HG02610 (cell line): Measurements from ENCODE around the gene C3AR1.
A peak's percentile ranks its signal among the peaks of the same experiment; 100 is the strongest.
"Not testable (repeated sequence)": the region's sequence is repeated elsewhere in the genome, so short reads cannot be mapped to it uniquely, and the experiment has no call there.

ENCODE experiments used
- ATAC-seq: cut with Tn5 transposase; IDR thresholded peaks from one replicate; pipeline ENCODE4 v1.9.1; 2021; ENCODE audit warnings: mild to moderate bottlenecking, moderate library complexity; ENCODE audit not compliant: unreplicated experiment

C3AR1 gene

DNA sequence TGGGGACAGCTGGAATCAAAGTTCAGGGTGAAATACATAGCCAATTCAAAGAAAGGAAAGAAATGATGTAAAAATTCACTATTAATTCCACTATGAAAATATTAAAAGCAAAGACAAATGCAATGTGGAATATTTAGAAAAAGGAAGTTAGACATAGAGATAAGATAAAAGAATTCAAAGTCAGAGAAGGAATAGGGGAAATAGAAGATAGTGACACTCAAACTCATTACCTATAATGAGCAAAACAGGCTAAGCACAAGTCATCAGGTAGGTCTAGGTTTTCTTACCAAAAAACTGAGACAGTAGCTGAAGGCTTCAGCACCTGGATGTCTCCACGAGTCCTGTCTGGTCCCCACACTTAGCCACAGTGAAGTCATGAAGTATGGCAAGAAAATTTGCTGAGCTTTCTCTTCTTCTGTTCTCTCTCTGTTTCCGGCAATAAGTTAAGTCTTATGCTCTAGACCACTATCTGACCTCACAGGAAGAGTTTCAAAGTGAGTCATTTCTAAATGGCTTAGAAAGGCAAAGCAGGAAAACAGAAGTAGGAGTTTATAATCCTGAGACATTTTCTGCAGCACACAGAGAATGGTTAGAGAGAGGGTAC lies at the start of gene C3AR1:
TSS of gene C3AR1 (minus strand) at position 369 of the 604 bp plus-strand sequence. CDS start 6,174 bp downstream, outside the sequence.
- ATAC-seq, result no peak

DNA sequence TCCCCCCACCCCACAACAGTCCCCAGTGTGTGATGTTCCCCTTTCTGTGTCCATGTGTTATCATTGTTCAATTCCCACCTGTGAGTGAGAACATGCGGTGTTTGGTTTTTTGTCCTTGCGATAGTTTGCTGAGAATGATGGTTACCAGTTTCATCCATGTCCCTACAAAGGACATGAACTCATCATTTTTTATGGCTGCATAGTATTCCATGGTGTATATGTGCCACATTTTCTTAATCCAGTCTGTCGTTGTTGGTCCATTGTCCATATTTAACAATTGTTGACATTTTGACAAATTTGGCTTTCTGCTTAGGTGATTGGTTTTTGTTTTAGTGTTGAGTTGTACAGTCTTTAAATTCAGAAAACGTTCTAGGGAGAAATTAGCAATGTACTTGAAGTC lies 47.0 kb upstream of the C3AR1 start:
- ATAC-seq, result not testable (repeated sequence)

DNA sequence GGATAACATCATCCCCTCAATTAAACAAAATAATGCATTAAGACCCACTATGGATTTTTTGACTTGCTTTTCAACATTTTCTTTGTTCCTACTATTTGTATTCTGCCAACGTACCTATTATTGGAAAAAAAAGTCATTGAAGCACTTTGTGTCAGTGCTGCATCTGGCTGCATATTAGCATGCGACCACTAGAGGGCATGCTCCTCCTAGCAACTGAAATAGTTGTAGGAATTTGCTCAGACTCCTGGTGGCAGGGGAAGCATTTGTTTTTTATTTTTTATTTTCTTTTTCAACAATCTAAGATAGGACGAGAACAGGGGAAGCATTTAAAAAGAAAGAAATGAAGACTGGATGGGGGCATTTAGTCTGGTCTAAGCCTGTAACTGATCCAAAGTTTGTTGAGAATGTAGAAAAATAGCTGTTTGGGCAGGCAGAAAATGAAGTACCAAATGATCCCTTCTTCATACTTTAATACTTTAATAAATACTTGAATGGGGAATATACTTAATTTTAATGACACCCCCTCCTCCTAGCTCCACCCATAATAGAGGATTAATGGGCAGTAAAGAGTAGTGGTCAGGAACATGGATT lies 42.7 kb upstream of the C3AR1 start:
- ATAC-seq, result no peak

DNA sequence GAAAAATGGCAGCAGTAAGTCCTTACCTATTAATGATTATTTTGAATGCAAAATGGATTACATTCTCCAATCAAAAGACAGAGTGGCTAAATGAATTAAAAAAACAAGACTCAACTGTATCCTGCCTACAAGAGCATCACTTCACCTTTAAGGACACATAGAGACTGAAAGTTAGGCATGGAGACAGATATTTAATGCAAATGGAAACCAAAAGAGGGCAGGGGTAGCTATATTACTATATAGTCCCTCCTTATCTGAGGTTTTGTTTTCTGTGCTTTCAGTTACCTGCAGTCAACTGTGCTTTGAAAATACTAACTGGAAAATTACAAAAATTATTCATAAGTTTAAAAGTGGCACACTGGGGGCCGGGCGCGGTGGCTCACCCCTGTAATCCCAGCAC lies 33.1 kb upstream of the C3AR1 start:
- ATAC-seq, result no peak

DNA sequence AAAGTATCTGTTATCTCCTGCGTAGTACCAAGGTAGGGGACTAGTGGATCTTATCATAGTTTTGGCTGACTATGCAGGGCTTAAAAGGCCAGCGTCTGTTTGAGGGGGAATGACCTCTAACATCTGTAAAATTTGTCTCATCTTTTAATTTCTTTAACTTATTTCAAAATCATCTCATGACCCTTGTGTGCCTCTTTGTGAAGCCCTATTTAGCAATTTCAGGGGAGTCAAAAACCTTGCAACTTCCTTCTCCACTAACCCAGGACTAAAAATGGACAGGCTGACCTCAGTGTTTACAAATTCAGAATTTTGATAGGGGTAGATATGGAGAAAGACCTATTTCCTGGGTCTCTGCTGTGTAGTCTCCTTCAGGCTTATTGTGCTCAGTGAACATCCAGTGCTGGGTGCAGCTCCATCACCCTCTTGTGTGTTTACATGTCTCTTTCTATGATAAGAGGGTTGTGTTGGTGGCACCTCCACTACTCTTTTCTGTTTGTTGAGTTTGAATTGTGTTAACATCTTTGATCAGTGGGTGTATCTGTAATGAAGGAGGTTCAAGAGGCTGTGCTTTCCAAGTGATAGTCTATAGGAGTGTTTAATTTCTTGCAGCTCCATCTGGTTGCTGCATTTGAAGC lies 30.2 kb upstream of the C3AR1 start:
- ATAC-seq, result no peak

DNA sequence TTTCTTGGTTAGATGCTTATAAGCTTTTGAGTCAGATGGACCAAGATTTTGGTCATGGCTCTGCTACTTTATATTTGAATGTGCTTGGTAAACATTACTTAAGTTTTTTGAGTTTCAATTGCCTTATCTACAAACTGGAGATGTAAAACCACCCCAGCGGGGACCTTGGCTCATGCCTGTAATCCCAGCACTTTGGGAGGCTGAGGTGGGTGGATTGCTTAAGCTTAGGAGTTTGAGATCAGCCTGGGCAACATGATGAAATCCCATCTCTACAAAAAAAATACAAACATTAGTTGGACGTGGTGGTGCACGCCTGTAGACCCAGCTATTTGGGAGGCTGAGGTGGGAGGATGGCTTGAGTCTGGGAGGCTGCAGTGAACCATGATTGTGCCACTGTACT lies 27.1 kb upstream of the C3AR1 start:
- no peak for ATAC-seq

DNA sequence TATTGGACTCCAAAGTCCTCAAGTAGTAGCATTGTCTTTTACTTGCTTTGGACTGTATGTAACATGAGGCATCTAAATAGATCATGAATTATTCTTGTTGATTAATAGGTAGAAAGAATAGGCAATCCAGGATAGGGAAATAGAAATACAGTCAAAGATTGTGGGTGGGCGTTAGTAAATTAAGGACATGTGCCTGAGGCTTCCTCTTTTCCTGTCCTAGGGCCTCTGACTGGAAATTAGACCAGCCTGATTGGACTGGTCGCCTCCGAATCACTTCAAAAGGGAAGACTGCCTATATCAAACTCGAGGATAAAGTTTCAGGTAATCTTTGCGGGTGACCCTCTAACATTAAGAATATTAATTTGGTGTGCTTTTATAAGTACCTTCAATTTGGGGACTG lies 23.6 kb upstream of the C3AR1 start:
- no peak for ATAC-seq

DNA sequence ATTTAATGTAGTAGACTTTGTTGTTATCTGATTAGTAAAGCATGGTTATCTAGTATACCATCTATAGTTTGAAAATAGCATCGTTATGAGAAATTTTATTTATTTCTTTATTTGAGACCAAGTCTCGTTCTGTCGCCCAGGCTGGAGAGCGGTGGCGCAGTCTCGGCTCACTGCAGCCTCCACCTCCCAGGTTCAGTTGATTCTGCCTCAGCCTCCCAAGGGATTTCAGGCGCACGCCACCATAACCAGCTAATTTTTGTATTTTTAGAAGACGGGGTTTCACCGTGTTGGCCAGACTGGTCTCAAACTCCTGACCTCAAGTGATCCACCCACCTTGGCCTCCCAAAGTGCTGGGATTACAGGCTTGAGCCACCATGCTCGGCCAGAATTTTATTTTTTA lies 23.1 kb upstream of the C3AR1 start:
- not testable (repeated sequence) for ATAC-seq

DNA sequence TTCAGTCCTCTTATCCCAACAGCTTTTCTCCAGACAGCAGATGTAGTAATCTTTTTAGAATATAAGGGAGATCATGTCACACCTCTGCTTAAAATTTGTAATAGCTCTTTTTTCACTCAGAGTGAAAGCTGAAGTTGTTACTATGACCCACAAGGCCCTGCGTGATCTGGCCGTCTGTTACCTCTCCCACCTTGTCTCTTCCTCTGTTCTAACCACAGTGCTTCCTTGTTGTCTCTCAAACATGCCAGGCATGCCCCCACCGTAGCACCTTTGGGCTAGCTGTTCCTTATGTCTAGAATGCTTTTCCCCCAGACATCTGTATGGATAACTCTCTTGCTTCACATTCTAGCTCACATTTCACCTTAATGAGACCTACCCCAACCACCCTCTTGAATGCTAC lies 22.4 kb upstream of the C3AR1 start:
- peak; percentile 66 for ATAC-seq

DNA sequence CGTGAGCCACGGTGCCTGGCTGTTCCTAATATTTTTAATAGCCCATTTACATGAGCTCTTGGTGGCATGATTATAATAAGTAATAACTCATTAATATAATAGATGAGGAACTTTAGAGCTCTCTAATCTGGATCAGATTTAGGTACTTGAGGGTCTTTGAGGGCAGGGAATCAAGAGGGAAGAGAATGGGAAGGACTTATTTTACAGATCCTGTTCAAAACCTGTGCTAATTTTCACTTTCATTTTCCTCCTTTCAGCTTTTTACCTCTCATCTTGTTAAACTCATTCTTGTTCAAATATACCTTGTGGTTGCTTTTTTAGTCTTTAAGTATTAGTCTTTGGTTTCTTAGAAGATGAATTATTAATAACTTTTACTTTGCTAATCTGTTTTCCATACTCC lies 21.5 kb upstream of the C3AR1 start:
- no peak for ATAC-seq

DNA sequence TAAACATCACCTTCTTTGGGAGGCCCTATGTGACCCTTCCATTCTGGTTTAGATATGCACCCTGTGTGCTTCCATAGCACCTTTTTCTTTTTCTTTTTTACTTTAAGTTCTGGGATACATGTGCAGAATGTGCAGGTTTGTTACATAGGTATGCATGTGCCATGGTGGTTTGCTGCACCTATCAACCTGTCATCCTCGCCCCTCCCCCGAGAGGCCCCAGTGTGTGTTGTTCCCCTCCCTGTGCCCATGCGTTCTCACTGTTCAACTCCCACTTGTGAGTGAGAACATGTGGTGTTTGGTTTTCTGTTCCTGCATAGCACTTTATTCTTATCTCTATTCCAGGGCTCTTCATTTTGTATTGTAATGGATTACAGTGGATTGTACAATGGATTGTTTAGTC lies 18.2 kb upstream of the C3AR1 start:
- ATAC-seq, result not testable (repeated sequence)

DNA sequence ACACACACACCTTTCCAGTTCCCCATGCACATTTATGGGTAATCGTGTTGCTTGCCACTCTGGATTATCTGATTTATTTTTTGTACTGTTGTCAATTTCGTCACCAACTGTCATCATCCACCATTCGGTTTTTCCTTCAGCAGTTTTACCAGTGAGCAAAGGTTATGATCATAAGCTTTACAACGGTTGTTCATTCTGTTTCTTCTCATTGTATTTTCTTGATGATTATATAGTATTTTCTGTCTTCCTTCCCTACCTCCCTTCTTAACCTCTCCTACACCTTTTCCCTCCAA lies 16.6 kb upstream of the C3AR1 start:
- no peak for ATAC-seq

DNA sequence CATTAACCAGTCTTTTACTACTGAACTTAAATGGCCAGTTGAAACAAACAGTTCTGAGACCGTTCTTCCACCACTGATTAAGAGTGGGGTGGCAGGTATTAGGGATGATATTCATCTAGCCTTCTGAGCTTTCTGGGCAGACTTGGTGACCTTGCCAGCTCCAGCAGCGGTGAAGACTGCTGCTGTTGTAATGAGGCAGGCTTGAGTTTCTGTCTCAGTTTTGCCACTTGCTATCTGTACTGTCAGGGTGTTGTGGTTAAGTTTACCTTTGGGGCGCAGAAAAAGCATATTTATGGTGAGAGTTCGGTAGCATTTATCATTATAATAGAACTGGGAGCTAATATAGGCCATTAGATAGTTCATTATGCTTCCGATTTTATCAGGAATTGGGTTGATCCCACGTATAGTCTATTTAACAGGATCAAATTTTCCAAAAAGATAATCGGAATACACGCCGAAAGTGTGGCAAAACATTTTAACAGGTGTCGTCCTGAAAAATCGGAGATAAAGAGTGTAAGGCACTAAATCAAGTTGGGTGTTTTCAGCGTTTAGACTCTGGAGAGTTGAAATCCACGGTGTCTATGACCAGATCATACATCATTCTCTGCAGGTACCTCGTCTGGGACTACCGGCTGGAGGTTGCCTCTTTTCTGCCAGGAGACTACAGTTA lies 15.2 kb upstream of the C3AR1 start:
- ATAC-seq, result no peak

DNA sequence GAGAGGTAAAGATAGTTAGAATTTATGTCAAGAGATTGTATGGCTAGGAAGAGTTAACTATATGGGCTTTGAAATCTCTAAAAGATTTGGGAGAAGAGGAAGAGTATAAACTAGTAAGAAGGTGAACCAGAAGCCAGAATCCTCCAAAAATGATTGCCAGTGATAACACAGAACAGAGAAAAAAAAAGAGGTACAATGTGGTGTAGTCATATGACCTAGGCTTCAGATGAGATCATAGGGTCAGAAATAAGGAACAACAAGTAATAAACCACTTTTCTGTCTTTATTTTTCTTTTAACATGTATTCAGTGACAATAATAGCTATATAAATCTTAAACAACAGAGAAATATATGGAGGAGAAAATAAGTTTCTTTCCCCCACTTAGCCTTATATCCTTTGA lies 14.0 kb upstream of the C3AR1 start:
- no peak for ATAC-seq

DNA sequence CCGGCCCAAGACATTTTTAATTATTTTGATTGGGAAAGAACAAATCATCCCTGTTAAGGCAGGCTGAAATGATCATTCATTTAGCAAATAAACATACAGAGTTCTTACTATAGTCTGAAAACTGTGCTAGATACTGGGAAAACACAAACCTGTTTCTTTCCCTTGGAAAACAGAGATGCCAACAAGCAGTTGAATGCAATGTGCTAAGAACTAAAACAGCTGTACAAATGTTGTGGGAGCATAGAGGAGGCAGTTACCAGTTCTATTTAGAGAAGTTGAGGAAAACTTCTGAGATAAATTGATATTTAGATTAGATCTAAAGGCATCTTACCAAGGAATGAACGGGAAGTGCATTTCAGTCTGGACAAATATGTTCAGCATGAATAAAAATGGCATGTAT lies 12.8 kb upstream of the C3AR1 start:
- ATAC-seq, result no peak

DNA sequence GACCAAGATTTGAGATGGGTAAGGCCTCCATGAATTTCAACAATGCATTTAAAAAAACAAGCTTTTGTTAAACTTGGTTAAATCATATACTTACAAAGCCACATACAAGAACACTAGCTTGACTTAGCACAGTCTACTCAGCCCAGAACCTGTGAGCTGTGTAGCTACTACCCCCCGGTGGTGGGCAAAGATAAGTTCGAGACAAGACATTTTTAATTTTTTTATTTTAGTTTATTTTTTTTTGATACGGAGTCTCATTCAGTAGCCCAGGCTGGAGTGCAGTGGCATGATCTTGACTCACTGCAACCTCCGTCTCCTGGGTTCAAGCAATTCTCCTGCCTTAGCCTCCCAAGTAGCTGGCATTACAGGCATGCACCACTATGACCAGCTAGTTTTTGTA lies 12.2 kb upstream of the C3AR1 start:
- no peak for ATAC-seq

DNA sequence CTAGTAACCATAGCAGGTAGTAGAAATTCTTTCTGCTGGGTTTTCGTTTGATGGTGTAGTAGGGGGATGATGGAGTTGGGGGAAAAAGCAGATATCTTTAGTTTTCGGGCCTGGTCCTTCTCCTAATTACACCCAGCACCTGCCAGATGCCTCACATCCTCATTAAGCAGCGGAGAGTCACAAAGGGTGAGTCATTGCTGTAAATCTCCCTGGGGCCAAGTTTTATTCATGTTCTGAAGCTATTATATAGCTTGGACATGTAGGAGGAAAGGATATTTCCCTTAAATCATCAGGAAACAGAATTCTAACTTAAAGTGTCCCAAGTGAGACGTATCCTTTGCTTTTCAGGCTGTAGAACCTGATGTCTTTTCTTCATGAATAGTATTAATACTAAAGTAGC lies 11.0 kb upstream of the C3AR1 start:
- no peak for ATAC-seq

DNA sequence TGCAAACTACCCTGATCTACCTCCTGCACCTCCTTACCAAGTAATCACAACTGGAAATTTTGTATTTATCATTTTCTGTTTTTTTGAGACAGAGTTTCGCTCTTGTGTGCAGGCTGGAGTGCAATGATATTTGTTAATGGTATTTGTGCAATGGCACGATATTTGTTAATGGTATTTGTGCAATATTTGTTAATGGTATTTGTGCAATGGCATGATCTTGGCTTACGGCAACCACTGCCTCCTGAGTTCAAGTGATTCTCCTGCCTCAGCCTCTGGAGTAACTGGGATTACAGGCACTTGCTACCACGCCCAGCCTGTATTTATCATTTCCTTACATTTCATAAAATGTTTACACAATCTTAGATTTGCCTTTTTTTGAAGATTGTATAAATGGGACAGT lies 10.2 kb upstream of the C3AR1 start:
- no peak for ATAC-seq

DNA sequence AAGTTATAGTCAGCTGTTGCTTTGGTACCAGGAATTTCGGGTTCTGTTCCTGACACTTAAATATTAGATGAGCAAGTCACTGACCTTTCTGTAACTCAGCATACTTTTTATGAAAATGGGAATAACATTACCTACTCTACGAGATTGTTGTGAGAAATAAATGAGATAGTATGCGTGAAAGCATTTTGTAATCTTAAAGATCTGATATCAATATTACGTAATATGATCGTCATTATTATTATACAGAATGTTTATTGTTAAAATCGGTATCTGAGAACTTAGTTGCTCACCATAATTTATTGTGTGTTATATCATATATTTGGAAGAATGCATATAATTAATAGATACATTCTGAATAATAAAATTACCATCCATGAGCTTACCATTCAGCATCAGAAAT lies 9.8 kb upstream of the C3AR1 start:
- no peak for ATAC-seq

DNA sequence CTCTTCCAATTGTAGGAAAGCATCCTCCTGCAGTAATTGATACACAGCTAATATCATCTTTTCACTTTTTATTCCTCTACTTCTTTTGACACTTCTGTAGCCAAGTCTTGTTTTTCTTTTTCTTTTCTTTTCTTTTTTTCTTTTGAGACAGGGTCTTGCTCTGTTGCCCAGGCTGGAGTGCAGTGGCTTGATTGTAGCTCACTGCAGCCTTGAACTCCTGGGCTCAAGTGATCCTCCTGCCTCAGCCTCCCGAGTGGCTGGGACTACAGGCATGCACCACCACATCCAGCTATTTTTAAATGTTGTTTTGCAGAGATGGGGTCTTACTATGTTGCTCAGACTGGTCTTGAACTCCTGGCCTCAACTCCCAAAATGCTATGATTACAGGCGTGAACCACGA lies 5.7 kb upstream of the C3AR1 start:
- not testable (repeated sequence) for ATAC-seq

DNA sequence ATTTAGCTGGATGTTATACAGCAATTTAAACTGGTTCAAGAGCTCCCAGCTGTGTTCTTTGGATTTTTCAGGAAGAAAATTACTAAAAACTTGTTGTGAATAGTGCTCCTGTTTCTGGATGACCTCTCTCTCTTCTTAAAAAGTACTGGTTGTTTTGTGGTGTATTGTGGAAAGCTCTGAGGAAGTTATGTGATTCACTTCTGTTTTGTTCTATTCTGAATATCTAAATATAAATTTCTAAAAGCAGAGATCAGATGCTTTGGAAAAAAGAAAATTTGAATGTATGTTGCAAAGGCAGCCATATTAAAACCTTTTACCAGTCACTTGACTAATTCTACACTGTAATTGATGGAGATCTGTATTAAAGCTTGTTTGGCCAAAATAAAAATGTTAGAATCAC lies 3.4 kb upstream of the C3AR1 start:
- no peak for ATAC-seq

DNA sequence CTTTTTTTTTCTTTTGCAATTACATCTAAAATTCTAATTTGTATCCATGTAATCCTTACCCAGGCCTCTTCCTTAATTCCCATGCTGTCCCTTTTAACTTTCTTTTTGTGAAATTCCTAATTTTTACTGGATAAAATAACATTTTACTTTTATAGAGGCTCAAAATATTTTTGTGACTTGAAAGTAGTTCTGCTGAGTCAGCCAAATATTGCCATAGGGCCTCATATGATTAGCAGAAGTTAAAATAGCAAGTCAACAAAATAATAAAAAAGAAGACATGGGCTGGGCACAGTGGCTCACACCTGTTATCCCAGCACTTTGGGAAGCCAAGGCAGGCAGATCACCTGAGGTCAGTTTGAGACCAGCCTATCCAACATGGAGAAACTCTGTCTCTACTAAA lies 2.0 kb downstream of the C3AR1 start:
- ATAC-seq, result no peak
